Fibroblast of lung (primary cell): ENCODE data around the gene DPYD. TPM values are rescaled to one million over a fixed set of nuclear protein-coding genes. Genes with fewer than 3 reads are reported as not detected.

Source experiments
- DNase-seq, 2 donors: peaks; one replicate each; pipeline versions ENCODE4 v3.0.0 to v3.0.0-alpha.2; 2010; ENCODE audit warnings: low read depth in 2 of 2
- H2AFZ ChIP-seq: 2 replicates; pipeline ENCODE4 v1.5.1; 2012; ENCODE audit warnings: low read length, control low read depth, inconsistent platforms
- H3K27ac ChIP-seq: 2 replicates; pipeline ENCODE4 v1.5.1; 2011; ENCODE audit warnings: low read length, control low read depth; ENCODE audit not compliant: insufficient read depth
- H3K27me3 ChIP-seq: 2 replicates; pipeline ENCODE4 v1.5.1; 2011; ENCODE audit warnings: mild to moderate bottlenecking, low read length; ENCODE audit not compliant: control insufficient read depth, insufficient read depth
- H3K36me3 ChIP-seq: 2 replicates; pipeline ENCODE4 v1.5.1; 2011; ENCODE audit warnings: low read length; ENCODE audit not compliant: control insufficient read depth, insufficient read depth
- H3K4me1 ChIP-seq: 2 replicates; pipeline ENCODE4 v1.5.1; 2011; ENCODE audit warnings: low read length; ENCODE audit not compliant: control insufficient read depth, insufficient read depth; ENCODE audit errors: extremely low read depth
- H3K4me2 ChIP-seq: 2 replicates; pipeline ENCODE4 v1.5.1; 2011; ENCODE audit warnings: low read length, control low read depth; ENCODE audit not compliant: insufficient read depth; ENCODE audit errors: extremely low read depth
- H3K4me3 ChIP-seq, 4 experiments: fragments of 200-600 bp in 1 of 4; sonication (generic) in 1 of 4; replicated peaks in 1 of 4; 2 replicates each; pipeline ENCODE4 v1.5.1; 2011 to 2016; ENCODE audit warnings: low read length in 4 of 4, low read depth in 3 of 4, mild to moderate bottlenecking in 3 of 4, control low read depth in 2 of 4, inconsistent platforms in 1 of 4, mixed read lengths in 1 of 4; ENCODE audit not compliant: insufficient read depth in 1 of 4; ENCODE audit errors: control extremely low read depth in 1 of 4
- H3K79me2 ChIP-seq: 2 replicates; pipeline ENCODE4 v1.5.1; 2012; ENCODE audit warnings: mild to moderate bottlenecking, low read length, inconsistent platforms; ENCODE audit not compliant: control insufficient read depth, insufficient read depth
- H3K9ac ChIP-seq: 2 replicates; pipeline ENCODE4 v1.5.1; 2011; ENCODE audit warnings: mild to moderate bottlenecking, low read length, control low read depth; ENCODE audit not compliant: insufficient read depth
- H3K9me3 ChIP-seq: 2 replicates; pipeline ENCODE4 v1.5.1; 2012; ENCODE audit warnings: low read depth, low read length; ENCODE audit not compliant: control insufficient read depth, insufficient read depth
- H4K20me1 ChIP-seq: 2 replicates; pipeline ENCODE4 v1.5.1; 2011; ENCODE audit warnings: low read length; ENCODE audit not compliant: control insufficient read depth, insufficient read depth; ENCODE audit errors: extremely low read depth
- CTCF ChIP-seq, 2 donors: IDR thresholded peaks in 1 of 2; conservative IDR thresholded peaks in 1 of 2; 1 replicate in 1 of 2; 2 replicates in 1 of 2; pipeline ENCODE4 v1.5.1; 2011 to 2012; ENCODE audit warnings: low read length in 2 of 2, control low read depth in 1 of 2, inconsistent platforms in 1 of 2, low read depth in 1 of 2, mild to moderate bottlenecking in 1 of 2
- EZH2 ChIP-seq: IDR thresholded peaks from 2 replicates; pipeline ENCODE4 v1.5.1; 2012; ENCODE audit warnings: low read length, control low read depth, mild to moderate bottlenecking; ENCODE audit errors: missing control alignments
- polyA plus RNA-seq, 2 donors: library from polyadenylated mRNA; depleted of rRNA in 1 of 2; stranded (reverse) in 1 of 2; unstranded in 1 of 2; fragments of >200 nt; gene quantifications; 2 replicates each; pipeline ENCODE4 v1.2.1, GENCODE V29; 2011 to 2012; ENCODE audit warnings: missing spikeins in 1 of 2
- total RNA-seq: library from RNA; depleted of rRNA; stranded (reverse); fragments of >200 nt; gene quantifications from 2 replicates; pipeline ENCODE4 v1.2.1, GENCODE V29; 2014

Gene DPYD
- total and polyA plus RNA-seq, 2 donors (not counting 1 experiment from before 2014, with no cell fraction given) = 32.0 to 63.1 TPM

- no peak for DNase-seq
Measured at GRCh38 chr1:97824200-97824599, 96.6 kb downstream of the DPYD start.

DNA sequence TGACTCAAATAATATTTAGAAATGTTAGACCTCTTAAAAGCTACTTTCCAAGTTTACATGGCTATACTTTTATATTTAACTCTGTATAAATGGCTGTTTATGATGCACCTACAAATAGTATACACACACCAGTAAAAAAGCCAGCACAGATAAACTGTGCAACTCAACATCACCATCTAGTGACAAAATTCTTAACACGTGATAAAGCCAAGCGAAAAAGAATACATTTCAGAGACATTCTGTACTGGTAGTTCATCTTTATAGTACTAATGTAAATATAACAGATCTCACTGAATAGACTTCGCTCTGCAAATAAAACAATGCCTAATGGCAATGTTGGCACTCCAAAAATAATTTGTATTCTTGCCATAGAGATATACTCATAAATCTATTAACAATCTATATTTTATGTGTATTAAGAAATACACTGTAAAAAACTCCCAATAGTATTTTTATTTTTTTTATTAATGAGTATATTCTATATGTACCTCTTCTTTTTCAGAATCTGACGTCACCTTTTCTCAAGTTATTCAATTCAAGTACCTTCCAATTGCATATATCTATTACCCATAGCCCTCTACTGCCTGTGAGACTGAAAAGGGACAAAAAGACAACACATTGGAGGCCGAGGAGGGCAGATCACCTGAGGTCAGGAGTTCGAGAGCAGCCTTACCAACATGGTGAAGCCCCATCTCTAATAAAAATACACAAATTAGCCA lies 100.2 kb downstream of the DPYD start:
- Histone ChIP-seq H3K36me3 (no peaks in the 10 kb centered on the region), H3K4me3 (no peak overlapping the region), H2AFZ (no peak overlapping the region), H3K4me2 (no peak overlapping the region), H3K9ac (no peak overlapping the region), H3K27me3 (no peaks in the 10 kb centered on the region), H3K9me3 (no peaks in the 10 kb centered on the region), H3K79me2 (no peaks in the 10 kb centered on the region), H4K20me1 (no peaks in the 10 kb centered on the region), H3K4me1 (no peaks in the 10 kb centered on the region), H3K27ac (no peak overlapping the region)
- peak; percentile 41 to 63 for DNase-seq
- TF ChIP-seq EZH2 (no peak), CTCF (conservative IDR thresholded peaks at IDR 0.05 in 1 of 2, IDR thresholded peaks at IDR 0.05 in 1 of 2; ENCODE audit: low read depth in 1 of 2, low read length in 2 of 2) (peak; percentile 27 to 48)

More at GRCh38 chr1:97824200-97824599, 96.6 kb downstream of the DPYD start:
- Histone ChIP-seq H2AFZ (no peak overlapping the region), H4K20me1 (no peaks in the 10 kb centered on the region), H3K4me1 (no peaks in the 10 kb centered on the region), H3K27ac (no peak overlapping the region), H3K36me3 (no peaks in the 10 kb centered on the region), H3K27me3 (no peaks in the 10 kb centered on the region), H3K9me3 (no peaks in the 10 kb centered on the region), H3K4me2 (no peak overlapping the region), H3K9ac (no peak overlapping the region), H3K79me2 (no peaks in the 10 kb centered on the region), H3K4me3 (no peak overlapping the region)
- TF ChIP-seq CTCF (conservative IDR thresholded peaks at IDR 0.05 in 1 of 2, IDR thresholded peaks at IDR 0.05 in 1 of 2; ENCODE audit: low read depth in 1 of 2, low read length in 2 of 2) (no peak), EZH2 (no peak)

GRCh38 chr1:97816927-97817326 lies 103.9 kb downstream of the DPYD start:
- Histone ChIP-seq H3K27me3 (no peaks in the 10 kb centered on the region), H3K4me1 (peaks cover 5% of the 10 kb centered on the region), H3K36me3 (no peaks in the 10 kb centered on the region), H3K79me2 (no peaks in the 10 kb centered on the region), H4K20me1 (no peaks in the 10 kb centered on the region), H2AFZ (no peak overlapping the region), H3K27ac (no peak overlapping the region), H3K9ac (no peak overlapping the region), H3K9me3 (no peaks in the 10 kb centered on the region), H3K4me2 (no peak overlapping the region), H3K4me3 (no peak overlapping the region)
- DNase-seq = no peak
- no peak for TF ChIP-seq EZH2
